GM19099 (cell line): ENCODE measurements around the gene TMEM187.

Source experiments
- POLR2A ChIP-seq: IDR thresholded peaks from 3 replicates; pipeline ENCODE4 v1.6.1; 2011; ENCODE audit warnings: low read depth; ENCODE audit not compliant: insufficient read length; ENCODE audit errors: extremely low read depth

The TMEM187 gene

DNA sequence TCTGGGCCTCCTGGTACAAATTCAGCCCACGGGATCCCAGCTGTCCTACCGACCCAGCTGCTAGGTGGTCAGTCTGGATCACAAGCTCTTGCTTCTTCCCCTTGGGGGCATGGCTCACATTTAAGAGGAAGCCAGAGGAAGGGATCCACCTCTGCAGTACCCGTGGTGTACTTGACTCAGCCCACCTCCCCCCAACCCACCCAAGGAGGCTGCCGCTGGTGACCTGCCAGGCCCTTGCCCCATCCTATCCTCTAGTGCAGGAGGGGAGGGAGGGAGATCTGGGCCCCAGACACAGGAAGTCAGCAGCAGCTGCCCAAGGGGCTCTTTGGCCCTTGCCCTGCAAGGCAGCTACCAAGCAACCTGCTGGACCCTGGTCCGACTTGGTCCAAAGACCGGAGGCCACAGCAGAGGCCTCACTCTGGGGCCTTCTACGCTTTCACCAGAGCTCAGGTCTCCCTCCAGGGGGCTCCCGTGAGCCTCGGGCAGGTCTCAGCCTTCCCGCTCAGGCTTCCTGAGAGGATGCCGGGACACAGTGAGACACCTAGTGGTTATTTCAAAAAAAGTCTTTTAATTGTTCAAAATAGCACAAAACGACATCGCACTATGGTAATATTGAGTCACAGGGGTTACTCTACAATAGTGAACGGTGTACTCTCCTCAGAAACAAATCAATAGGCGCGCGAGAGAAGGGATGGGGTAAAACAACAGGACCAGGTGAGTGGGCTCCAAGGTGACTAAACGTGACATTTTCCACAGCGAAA lies 25.4 kb upstream of the TMEM187 start:
- TF ChIP-seq POLR2A, result no peak

DNA sequence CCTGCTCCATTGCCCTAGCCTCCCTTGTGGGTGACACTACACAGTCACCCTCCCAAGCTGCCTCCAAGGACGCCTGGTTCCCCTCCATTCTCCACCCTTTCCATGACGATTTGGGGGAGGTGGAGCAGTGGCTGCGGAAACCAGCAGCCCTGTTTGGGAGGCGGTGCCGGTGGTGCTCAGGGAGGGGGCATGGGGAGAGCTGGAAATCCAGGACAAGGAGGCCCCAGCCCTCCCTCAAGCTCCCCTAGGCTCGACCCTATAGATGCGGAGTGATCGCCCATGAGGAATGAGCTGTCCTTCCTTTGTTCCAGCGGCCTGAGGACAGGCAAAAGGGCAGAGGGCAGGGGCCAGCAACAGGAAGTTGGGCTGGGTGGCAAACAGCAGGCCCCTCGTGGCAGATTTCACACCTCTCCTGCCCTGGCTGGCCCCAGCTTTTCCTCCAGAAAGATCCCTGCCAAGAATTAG lies 24.5 kb upstream of the TMEM187 start:
- no peak for TF ChIP-seq POLR2A

DNA sequence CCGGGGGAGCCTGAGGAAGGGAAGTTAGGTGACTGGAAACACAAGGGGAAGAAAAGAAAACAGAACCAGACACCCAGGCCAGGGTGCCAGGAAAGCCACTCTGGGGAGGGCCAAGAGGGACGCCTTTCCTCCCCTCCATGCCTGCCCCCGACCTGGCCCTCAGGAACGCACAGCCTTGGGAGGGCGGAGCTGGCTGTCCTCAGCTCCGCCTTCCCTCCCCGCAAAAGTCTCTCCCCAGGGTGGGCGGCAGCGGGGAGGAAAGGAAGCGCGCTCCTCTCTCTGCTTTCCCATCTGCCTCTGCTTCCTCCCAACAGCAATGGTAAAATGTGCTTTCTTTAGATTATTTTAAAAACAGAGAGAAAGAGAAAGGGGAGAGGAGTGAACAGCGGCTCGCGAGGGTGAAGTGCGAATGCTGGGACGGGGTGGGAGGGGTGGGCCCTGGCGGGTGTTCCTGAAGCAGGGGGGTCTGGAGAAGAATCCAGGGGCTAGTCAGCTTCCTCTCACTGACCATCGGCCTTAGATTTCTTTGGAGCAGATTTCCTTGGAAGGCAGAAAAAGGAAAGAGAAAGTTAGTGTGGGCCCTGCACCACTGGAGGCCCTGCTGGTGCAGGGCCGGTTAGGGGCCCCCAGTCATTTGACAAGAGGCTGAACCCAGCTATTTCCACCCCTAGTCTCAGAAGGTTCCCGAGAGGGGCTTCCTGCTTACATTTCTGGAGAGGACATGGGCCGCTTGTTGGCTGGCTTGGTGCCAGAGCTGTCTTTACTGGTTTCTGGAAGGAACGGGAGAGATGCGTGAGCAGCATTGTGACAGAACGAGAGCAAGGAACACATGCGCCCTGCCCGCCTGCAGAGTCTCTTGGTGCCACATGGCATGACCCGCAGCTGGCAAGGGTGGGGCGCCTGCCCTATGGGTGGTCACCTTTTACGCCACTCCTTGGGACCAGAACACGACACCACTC lies 23.4 kb upstream of the TMEM187 start:
- no peak for TF ChIP-seq POLR2A

DNA sequence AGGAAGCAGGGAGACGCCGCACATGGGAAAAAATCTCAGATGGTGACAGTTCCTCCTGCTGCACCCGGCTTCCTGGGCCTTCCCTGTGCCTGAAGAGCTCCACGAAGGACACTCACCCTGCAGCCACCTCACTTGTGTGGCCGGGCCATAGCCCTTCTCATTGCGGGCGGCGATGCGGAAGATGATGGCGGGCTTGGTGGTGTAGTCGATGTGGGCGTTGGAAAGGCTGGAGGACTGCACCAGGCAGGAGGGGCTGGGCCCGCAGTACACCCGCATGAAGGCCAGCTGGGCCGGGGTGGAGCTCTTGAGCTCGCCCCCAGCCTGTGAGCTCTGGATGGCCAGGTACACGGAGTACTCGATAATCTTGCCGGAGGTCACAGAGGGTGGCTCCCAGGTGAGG lies 22.4 kb upstream of the TMEM187 start:
- no peak for TF ChIP-seq POLR2A

DNA sequence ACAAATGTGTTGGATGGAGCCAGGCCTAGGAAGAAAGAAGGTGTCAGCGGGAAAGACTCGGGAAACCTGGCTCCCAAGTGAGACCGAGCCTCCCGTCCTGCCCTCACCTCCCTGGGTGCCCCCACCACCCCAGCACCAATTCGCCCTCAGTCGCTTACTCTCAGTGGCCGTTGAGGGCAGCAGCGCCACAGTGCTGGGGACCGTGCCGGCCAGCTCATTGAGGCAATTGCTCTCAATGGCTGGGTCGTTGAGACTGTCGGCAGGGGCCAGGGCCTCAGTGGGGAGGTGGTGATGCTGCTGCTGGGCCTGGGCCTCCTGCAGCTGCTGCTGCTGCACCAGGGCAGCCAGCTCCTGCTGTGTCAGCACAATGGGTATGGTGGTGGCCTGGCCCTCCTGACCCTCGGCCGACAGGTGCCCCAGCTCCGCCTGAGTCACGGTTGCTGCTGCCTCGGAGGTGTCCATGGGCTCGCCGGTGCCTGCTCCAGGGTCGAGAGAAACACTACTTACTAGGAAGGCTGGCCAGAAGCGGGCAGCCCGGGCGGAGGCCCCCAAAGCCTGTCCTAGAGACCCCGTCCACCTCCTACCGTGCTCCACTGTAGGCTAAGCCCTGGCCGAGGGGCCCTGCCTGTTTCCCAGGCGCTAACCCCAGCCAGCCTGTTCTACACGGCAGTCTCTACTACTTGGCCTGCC lies 20.7 kb upstream of the TMEM187 start:
- TF ChIP-seq POLR2A, result no peak

DNA sequence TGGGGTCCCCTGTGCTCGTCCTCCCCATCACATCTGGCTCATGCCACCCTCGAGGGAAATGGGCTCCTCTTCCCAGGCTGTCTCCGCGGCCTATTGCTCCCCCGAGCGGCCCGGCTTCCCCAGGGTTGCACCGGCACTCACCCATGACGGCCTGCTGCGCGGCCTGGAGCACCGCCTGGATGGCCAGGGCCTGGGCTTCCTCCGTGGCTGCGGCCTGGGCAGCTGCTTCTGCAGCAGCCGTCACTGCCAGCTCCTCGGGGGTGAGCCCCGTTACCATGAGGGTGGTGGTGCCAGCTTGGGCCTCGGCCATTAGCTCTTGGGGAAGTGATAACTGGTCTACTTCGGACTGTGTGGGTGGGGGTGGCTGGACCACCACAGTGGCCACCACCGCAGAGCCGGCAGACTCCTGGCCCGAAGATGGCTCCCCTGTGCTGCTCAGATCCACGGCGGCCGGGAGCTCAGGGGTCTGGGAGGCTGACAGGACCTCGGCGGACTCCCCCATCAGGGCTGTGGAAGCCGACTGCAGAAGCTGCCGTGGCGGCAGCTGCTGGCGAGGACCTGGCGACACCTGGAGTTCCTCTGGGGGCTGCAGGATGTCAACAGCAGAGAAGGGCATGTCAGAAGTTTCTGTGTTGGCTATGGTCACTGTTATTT lies 20.1 kb upstream of the TMEM187 start:
- no peak for TF ChIP-seq POLR2A

DNA sequence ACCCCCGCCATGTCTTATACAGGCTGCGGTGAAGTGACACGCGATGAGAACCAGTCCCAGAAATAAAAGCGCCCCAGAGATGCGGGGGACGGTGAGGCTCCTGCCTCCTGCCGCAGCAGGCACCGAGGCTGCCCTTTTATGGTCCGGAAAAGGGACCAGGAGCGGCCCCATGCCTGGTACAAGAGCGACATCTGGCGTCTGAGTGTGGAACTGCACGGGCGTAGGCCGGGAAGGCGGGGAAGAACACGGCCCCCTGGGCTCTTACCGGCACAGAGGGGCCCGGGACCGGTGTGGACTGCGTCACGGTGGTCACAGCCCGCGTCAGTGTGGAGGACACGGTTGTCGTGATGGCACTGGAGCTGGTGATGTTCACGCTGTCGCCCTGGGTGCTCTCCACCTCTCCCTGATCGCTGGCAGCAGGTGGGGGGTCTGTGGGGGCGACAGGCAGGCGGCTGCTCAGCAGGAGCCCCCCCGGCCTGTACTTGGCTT lies 19.2 kb upstream of the TMEM187 start:
- TF ChIP-seq POLR2A, result no peak

DNA sequence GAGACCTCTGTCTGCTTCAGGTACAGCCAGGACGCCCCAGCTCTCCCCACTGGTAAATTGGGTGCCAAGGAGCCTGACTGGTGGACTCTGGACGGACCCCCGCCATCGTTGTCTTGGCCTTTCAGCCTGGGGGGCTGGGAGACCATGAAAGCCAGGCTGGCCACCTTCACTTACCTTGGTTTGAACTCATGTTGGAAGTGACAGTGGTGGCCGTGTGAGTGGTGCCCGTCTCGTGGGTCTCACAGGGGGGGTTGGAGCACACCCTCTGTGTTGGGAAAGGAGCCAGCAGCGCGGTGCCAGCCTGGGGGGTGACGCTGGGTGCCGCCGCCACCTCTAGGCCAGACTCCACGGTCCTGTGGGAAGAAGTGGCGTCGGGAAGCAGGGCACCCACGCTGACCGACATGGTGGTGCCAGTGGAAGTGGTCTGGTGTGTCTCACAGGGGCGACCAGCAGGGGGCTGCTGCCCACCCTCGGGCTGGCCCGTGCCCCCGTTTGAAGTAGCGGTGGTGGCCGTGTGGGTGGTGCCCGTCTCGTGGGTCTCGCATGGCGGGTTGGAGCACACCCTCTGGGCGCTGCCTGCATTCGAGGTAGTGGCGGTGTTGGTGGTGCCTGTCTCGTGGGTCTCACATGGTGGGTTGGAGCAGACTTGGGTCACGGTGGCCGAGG lies 18.5 kb upstream of the TMEM187 start:
- TF ChIP-seq POLR2A, result no peak

DNA sequence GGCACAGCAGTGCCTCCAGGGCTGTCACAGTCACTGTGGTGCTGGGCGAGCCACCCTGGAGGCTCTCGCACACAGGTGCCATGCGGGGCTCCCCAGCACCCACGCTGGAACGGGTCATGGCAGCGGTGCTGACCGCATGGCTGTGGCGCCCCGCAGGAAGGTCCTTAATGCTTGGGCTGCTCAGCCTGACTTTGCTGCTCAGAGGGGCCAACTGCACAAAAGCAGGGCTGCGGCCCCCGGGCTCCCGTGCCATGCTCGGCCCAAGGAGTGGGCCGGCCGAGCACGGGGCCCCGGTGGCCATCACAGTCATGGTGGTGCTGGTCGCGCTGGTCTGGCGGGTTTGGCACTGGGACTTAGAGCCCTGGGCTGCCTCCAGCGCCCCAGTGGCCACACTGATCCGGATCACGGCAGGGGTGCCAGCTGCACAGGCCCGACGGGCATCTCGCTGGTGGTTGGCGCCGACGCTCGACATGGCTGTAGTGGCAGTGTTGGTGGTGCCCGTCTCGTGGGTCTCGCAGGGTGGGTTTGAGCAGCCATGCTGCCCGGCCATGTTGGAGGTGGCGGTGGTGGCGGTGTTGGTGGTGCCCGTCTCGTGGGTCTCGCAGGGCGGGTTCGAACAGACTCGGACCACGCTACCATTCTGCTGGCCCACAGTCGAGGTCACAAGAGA lies 17.9 kb upstream of the TMEM187 start:
- no peak for TF ChIP-seq POLR2A

DNA sequence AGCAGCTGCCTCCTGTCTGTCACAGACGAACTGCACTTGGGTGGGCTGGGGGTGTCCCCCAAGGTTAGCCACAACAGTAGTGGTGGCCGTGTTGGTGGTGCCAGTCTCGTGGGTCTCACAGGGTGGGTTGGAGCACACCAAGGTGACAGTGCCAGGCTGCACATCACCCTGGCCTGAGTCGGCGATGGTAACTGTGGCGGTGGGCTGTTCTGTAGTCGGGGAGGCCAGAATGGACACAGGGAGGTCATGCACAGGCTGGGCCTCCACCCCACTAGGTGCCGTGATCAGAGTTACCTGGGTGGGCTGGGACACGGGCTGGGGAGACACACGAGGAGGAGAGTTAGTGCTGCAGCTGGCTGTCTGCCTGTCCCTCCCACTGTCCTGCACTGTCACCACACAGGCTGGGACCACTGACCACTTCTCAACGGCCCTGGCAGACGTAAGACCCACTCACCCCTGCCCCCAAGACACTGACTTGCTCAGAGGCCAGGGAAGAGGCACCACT lies 17.3 kb upstream of the TMEM187 start:
- no peak for TF ChIP-seq POLR2A

DNA sequence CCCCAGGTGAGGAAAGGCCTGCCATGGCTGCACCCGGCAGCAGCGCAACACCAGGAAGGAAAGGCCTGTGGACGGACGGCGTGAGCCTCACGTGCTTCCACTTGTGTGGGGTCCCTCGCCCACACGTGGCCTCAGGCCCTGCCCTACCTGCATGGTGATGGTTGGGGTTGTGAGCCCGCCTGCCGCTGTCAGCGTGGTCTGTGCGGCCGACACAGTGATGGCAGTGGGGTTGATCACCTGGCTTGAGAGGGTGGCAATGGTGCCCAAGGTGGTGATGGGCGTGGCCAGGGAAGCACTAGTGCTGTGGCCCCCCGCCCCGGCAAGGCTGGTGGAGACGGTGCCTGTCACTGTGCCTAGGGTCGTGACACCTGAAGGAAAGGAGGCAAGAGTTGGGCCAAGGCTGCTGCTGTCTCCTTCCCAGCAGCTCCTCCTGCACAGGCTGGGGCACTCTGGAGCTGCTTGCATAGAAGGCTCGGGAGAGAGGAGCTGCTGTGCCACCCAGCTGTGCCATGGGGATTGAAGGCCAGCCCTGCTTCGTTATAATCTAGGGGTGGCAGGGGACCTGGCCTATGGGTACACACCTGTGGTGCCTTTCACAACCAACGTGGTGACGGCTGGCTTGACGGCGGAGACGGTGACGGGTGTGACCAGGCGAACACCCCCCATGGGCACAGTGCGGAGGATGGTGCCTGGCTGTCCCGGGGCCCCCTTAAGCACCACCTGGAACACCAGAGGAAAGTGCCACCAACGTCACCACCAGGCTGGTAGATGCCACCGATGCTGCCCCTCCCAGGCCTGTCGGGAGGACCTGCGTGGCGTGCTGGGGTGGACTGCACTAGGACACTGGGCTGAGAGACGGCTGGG lies 16.3 kb upstream of the TMEM187 start:
- no peak for TF ChIP-seq POLR2A

DNA sequence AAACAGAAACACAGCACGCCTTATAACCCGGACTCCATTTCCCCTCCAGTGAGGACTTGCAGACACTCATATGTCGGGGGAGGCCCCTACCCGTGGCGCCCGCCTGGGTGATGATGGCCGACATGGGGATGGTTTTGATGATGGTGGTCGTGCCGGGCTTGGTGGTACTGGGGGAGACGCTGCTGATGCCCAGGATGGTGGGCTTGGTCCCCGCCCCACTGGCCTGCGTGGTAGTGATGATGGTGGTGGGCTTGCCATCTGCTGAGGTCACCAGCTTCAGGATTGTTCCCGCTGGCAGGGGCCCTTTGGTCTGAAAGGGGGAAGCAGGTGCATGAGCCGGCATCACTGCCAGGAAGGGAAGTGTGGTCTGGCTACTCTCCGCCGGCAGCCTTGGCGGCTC lies 15.3 kb upstream of the TMEM187 start:
- TF ChIP-seq POLR2A, result no peak

DNA sequence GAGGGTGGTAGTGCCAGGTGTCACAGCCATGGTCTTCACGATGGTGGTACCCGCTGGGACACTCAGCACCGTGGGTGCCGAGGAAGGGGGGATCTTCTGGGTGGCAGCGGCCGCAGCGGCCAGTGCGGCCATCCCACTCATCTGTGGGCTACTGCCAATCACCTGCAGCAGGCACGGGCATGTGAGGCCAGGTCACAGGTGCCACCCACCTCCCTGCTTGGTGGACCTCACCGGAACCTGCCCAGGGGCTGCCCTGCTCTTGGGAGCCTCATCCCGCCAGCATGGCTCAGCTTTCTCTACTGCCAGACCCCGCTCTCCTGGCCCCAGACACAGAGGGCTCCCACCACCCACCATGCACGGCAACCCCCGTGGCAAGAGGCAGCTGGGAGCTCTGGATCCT lies 13.9 kb upstream of the TMEM187 start:
- no peak for TF ChIP-seq POLR2A

DNA sequence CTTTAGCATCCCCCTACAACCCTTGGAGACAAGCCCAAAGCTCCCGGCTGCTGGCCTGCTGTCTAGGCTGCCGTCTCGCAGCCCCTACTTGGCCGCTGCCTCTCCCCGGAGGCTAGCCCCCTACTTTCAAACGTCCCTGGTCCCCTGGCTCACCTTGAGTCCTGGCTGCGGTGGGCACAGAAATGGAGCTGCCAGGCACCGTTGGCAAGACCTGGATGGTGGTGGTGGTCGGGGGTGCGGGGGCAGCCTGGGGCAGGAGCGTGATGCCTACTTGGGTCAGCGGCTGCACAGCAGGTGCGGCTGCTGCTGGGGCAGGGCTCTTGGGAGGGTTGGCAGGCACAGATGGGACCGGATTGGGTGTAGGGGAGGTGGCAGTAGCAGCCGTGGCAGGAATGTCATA lies 12.9 kb upstream of the TMEM187 start:
- TF ChIP-seq POLR2A, result no peak
